ENCODE results near the gene PRDM12.

DNA sequence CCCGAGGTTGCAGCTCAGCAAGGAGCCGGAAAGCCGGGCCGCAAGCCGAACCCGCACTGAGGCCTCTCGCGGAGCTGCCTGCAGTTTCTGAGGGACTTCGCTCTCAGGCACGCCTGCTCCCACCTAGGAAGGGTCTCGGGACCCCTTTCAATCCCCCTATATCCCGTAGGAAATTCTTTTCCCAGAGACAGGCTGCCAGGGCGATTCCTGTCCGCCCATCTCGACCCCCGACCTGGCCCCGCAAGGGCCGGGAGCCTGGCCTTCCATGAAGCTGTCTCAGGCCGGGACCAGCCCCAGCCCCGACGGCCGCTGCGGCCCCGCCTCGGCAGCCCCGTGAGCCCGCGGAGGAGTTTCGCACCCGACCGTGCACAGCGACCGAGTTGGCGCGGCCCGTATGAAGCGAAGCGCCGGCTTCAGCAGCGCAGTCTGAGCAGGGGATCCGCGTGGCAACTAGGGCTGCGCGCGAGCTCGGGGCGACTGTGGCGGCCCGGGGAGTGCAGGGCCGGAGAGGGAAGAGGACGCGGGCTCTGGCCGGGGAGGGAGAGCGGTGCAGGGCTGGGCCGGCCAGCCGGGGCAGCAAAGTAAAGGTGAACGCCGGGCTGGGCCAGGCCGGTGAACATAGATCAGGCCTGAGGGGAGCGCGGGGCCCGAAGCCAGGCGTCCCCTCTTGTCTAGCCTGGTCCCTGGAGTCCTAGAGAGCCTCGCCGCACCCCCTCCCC, 977 bp upstream of the PRDM12 start:
- no peak for TF ChIP-seq EZH2 (IDR thresholded peaks at IDR 0.05; ENCODE audit: borderline replicate concordance, low read depth, low read length, severe bottlenecking)
- TF ChIP-seq, protein P1, sequence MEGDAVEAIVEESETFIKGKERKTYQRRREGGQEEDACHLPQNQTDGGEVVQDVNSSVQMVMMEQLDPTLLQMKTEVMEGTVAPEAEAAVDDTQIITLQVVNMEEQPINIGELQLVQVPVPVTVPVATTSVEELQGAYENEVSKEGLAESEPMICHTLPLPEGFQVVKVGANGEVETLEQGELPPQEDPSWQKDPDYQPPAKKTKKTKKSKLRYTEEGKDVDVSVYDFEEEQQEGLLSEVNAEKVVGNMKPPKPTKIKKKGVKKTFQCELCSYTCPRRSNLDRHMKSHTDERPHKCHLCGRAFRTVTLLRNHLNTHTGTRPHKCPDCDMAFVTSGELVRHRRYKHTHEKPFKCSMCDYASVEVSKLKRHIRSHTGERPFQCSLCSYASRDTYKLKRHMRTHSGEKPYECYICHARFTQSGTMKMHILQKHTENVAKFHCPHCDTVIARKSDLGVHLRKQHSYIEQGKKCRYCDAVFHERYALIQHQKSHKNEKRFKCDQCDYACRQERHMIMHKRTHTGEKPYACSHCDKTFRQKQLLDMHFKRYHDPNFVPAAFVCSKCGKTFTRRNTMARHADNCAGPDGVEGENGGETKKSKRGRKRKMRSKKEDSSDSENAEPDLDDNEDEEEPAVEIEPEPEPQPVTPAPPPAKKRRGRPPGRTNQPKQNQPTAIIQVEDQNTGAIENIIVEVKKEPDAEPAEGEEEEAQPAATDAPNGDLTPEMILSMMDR (IDR thresholded peaks at IDR 0.05; ENCODE audit: borderline replicate concordance, extremely low read depth, low read length, poor library complexity, severe bottlenecking): no peak

All from DND-41 (cell line).